SJSA1 (cell line): Measurements from ENCODE around the gene TRRAP. TPM values are rescaled to one million over a fixed set of nuclear protein-coding genes. Genes with fewer than 3 reads are reported as not detected.
A peak's percentile ranks its signal among the peaks of the same experiment; 100 is the strongest.

Experiments used
- DNase-seq, 2 experiments: peaks; one replicate each; pipeline ENCODE4 v3.0.0-alpha.2; 2015 to 2020; ENCODE audit warnings: low spot score in 2 of 2, low read depth in 1 of 2
- H3K27ac ChIP-seq: fragments of 250-450 bp; sonication (Bioruptor Pico); 2 replicates; pipeline ENCODE4 v1.5.1; 2020; ENCODE audit warnings: mild to moderate bottlenecking, moderate library complexity
- H3K27me3 ChIP-seq: fragments of 250-450 bp; sonication (Bioruptor Pico); replicated peaks from 2 replicates; pipeline ENCODE4 v1.5.1; 2020; ENCODE audit warnings: mild to moderate bottlenecking, moderate library complexity
- H3K36me3 ChIP-seq: fragments of 250-450 bp; sonication (Bioruptor Pico); 2 replicates; pipeline ENCODE4 v1.5.1; 2020; ENCODE audit warnings: mild to moderate bottlenecking
- H3K4me1 ChIP-seq: fragments of 250-450 bp; sonication (Bioruptor Pico); replicated peaks from 2 replicates; pipeline ENCODE4 v1.6.1; 2021; ENCODE audit warnings: mild to moderate bottlenecking
- H3K4me3 ChIP-seq: fragments of 250-450 bp; sonication (Bioruptor Pico); 2 replicates; pipeline ENCODE4 v1.5.1; 2020; ENCODE audit warnings: mild to moderate bottlenecking
- H3K9me3 ChIP-seq: fragments of 250-450 bp; sonication (Bioruptor Pico); replicated peaks from 2 replicates; pipeline ENCODE4 v1.5.1; 2020; ENCODE audit warnings: mild to moderate bottlenecking
- total RNA-seq: library from RNA; depleted of rRNA; stranded (reverse); fragments of >200 nt; shearing (Covaris generic); gene quantifications from 2 replicates; pipeline ENCODE4 v1.2.3, GENCODE V29; 2014

The TRRAP gene
- total RNA-seq, 1 experiment from 2014 or later = 12.7 TPM

GRCh38 chr7:98981701-98982100, 103.4 kb downstream of the TRRAP start:
- Histone ChIP-seq H3K27me3 (no peaks in the 10 kb centered on the region), H3K9me3 (no peaks in the 10 kb centered on the region), H3K27ac (no peak overlapping the region), H3K4me3 (no peak overlapping the region), H3K4me1 (no peaks in the 10 kb centered on the region), H3K36me3 (peaks cover 96% of the 10 kb centered on the region)
- DNase-seq = peak in 1 of 2 experiments; percentile 32

DNA sequence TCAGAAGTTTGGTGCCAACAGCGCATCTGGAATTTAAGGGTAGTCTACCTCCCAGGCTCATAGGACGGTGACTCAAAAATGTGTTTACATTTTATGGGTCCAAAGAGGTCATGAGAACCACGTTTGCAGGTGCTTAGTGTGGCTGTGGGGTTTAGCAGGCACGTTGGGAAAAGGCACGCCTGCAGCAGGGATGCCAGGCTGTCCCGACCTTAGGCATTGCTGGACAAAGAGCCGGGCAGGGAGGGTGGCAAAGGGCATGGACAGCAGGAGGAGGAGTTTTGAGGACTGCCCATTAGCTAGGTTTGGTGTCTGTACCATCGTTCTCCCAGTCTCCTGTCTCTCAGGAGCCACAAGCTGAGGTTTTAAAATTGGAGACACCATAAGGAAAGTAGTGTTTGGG, 104.4 kb downstream of the TRRAP start:
- Histone ChIP-seq H3K4me3 (no peak overlapping the region), H3K36me3 (peaks cover 96% of the 10 kb centered on the region), H3K4me1 (no peaks in the 10 kb centered on the region), H3K9me3 (no peaks in the 10 kb centered on the region), H3K27me3 (no peaks in the 10 kb centered on the region), H3K27ac (no peak overlapping the region)
- no peak for DNase-seq

- Histone ChIP-seq H3K27me3 (no peaks in the 10 kb centered on the region), H3K4me3 (no peak overlapping the region), H3K27ac (no peak overlapping the region), H3K9me3 (no peaks in the 10 kb centered on the region), H3K36me3 (peaks cover 95% of the 10 kb centered on the region), H3K4me1 (no peaks in the 10 kb centered on the region)
- DNase-seq = no peak
Observed at GRCh38 chr7:98984126-98984525, 105.8 kb downstream of the TRRAP start.

DNA sequence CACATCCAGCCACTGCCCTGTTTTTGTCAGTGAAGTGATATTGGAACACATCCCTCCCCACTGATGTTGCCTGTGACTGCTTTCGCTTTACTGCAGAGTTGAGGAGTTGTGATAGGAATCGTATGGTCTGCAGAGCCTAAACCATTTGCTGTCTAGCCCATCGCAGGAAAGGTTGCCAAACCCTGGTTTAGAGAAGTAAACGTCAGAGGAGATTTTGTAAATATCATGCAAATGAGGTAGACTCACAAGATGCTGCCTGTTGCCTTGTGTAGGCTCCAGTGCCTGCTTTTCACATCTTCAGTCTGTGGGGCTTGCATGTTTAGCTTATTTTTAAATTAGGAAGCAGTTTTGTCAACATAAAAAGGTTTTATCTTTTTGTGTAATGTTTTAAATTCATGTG, 107.1 kb downstream of the TRRAP start:
- no peak overlapping the region for H3K4me3 ChIP-seq
- H3K4me1 ChIP-seq = no peaks in the 10 kb centered on the region
- H3K27me3 ChIP-seq = no peaks in the 10 kb centered on the region
- no peaks in the 10 kb centered on the region for H3K9me3 ChIP-seq
- no peak overlapping the region for H3K27ac ChIP-seq
- DNase-seq = no peak
- H3K36me3 ChIP-seq = peaks cover 98% of the 10 kb centered on the region

GRCh38 chr7:98985945-98986344, 107.6 kb downstream of the TRRAP start:
- Histone ChIP-seq H3K4me1 (no peaks in the 10 kb centered on the region), H3K27ac (no peak overlapping the region), H3K9me3 (no peaks in the 10 kb centered on the region), H3K36me3 (peaks cover 96% of the 10 kb centered on the region), H3K27me3 (no peaks in the 10 kb centered on the region), H3K4me3 (no peak overlapping the region)
- no peak for DNase-seq

GRCh38 chr7:98988641-98989040, 110.3 kb downstream of the TRRAP start:
- Histone ChIP-seq H3K4me1 (no peaks in the 10 kb centered on the region), H3K9me3 (no peaks in the 10 kb centered on the region), H3K27me3 (no peaks in the 10 kb centered on the region), H3K36me3 (peaks cover 98% of the 10 kb centered on the region), H3K4me3 (no peak overlapping the region), H3K27ac (no peak overlapping the region)
- DNase-seq = no peak

DNA sequence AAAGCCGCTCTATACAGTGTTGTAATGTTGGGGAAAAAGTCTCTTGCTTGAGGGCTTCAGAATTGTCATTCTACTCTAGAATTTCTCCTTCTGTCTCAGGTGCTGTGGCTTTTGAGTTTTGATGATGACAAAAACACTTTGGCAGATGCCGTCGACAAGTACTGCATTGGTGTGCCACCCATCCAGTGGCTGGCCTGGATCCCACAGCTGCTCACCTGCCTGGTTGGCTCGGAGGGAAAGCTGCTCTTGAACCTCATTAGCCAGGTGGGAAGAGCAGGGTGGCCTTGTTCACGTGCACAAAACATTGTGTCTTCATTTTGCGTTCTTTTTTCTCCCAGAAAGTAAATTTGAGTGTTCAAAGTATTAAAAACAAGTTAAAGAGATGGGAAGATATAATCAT, 112.0 kb downstream of the TRRAP start:
- H3K4me3 ChIP-seq = no peak overlapping the region
- peaks cover 98% of the 10 kb centered on the region for H3K36me3 ChIP-seq
- no peak for DNase-seq
- H3K27me3 ChIP-seq = no peaks in the 10 kb centered on the region
- no peak overlapping the region for H3K27ac ChIP-seq
- no peaks in the 10 kb centered on the region for H3K4me1 ChIP-seq
- no peaks in the 10 kb centered on the region for H3K9me3 ChIP-seq

GRCh38 chr7:98991141-98991540, 112.8 kb downstream of the TRRAP start:
- no peaks in the 10 kb centered on the region for H3K27me3 ChIP-seq
- no peak overlapping the region for H3K4me3 ChIP-seq
- no peak overlapping the region for H3K27ac ChIP-seq
- no peaks in the 10 kb centered on the region for H3K4me1 ChIP-seq
- peaks cover 92% of the 10 kb centered on the region for H3K36me3 ChIP-seq
- DNase-seq = no peak
- no peaks in the 10 kb centered on the region for H3K9me3 ChIP-seq

- Histone ChIP-seq H3K9me3 (no peaks in the 10 kb centered on the region), H3K4me3 (no peak overlapping the region), H3K27me3 (no peaks in the 10 kb centered on the region), H3K36me3 (peaks cover 92% of the 10 kb centered on the region), H3K4me1 (no peaks in the 10 kb centered on the region), H3K27ac (no peak overlapping the region)
- no peak for DNase-seq
Observed at GRCh38 chr7:98992076-98992475, 113.7 kb downstream of the TRRAP start.

GRCh38 chr7:98993024-98993897, 114.9 kb downstream of the TRRAP start:
- Histone ChIP-seq H3K9me3 (no peaks in the 10 kb centered on the region), H3K27ac (no peak overlapping the region), H3K4me1 (no peaks in the 10 kb centered on the region), H3K27me3 (no peaks in the 10 kb centered on the region), H3K4me3 (no peak overlapping the region), H3K36me3 (peaks cover 82% of the 10 kb centered on the region)
- no peak for DNase-seq

DNA sequence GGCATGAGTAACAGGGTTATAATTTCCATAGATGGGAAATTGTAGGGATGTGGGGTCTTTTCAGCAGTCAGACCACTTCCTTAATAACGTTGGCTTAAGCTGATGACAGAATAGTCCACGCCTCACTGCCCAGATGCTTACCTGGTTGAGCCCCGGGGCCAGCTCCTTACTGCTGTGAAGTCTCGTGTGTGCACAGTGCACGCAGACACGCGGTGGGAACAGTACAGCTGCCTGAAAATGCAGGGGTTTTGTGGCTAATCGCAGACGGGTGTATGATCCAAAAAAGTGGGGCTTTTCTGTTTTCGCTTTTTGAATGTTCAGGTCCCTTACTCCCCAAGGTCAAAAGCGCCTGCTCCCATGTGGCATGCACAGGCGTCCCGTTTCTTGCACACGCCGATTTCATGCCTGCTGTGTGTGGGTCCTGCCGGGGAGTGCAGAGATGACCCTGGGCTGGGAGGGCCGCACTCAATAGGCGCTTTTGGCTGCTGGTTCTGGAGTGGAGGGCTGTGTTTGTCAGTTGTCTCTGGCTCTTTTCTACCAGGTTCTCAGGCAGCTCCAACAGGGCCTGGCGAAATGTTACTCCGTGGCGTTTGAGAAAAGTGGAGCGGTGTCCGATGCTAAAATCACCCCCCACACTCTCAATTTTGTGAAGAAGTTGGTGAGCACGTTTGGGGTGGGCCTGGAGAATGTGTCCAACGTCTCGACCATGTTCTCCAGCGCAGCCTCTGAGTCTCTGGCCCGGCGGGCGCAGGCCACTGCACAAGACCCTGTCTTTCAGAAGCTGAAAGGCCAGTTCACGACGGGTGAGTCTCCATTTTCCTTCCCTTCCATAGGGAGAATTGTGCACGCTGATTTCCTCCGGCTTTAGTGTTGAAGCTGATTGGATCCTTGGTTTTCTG, 116.0 kb downstream of the TRRAP start:
- Histone ChIP-seq H3K9me3 (no peaks in the 10 kb centered on the region), H3K4me1 (no peaks in the 10 kb centered on the region), H3K27me3 (no peaks in the 10 kb centered on the region), H3K36me3 (peaks cover 82% of the 10 kb centered on the region), H3K27ac (no peak overlapping the region), H3K4me3 (no peak overlapping the region)
- DNase-seq = no peak

DNA sequence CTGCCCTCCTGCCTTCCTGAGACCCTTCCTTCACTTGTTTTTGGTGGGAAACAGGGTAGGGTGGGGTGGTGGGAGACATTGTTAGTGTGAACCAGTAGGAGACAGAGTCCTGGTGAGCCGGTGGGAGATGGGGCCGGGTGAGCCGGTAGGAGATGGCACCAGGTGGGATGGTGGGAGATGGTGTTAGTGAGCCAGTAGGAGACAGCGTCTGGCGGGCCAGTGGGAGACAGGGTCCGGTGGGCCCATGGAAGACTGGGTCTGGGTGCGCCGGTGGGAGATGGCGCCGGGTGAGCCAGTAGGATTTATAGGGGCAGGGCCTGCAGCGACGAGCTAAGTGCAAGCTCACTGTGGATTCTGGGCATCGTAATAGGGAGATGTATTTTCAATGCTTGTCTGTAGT, 116.8 kb downstream of the TRRAP start:
- Histone ChIP-seq H3K4me1 (peaks cover 2% of the 10 kb centered on the region), H3K27ac (no peak overlapping the region), H3K9me3 (no peaks in the 10 kb centered on the region), H3K36me3 (peaks cover 82% of the 10 kb centered on the region), H3K27me3 (no peaks in the 10 kb centered on the region), H3K4me3 (no peak overlapping the region)
- no peak for DNase-seq

GRCh38 chr7:98995523-98996149, 117.3 kb downstream of the TRRAP start:
- no peak overlapping the region for H3K4me3 ChIP-seq
- H3K4me1 ChIP-seq = peaks cover 8% of the 10 kb centered on the region
- no peak overlapping the region for H3K27ac ChIP-seq
- H3K9me3 ChIP-seq = no peaks in the 10 kb centered on the region
- no peaks in the 10 kb centered on the region for H3K27me3 ChIP-seq
- peaks cover 83% of the 10 kb centered on the region for H3K36me3 ChIP-seq
- no peak for DNase-seq

DNA sequence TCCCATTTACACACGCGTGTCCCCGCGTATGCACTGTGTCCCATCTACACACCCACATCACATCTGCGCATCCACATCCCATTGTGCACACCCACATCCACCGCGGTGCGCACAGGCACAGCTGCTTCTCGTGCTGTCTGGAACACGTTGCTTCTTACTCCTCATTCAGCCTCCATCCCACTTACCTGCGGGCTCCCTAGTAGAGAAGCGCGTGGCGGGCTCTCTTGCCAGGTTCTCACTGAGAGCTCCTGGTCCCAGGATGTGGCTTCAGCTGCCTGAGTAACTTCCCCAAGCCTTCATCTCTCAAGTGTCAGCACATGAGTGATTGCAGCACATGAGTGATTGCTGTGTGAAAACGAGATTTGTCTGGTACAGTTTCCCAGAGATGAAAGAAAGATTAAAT, 117.8 kb downstream of the TRRAP start:
- no peaks in the 10 kb centered on the region for H3K9me3 ChIP-seq
- no peak overlapping the region for H3K4me3 ChIP-seq
- DNase-seq = no peak
- H3K27me3 ChIP-seq = no peaks in the 10 kb centered on the region
- no peak overlapping the region for H3K27ac ChIP-seq
- peaks cover 13% of the 10 kb centered on the region for H3K4me1 ChIP-seq
- H3K36me3 ChIP-seq = peaks cover 83% of the 10 kb centered on the region
